H9 (cell line): ENCODE data around the gene ACTN2. TPM values are rescaled to one million over a fixed set of nuclear protein-coding genes. Genes with fewer than 3 reads are reported as not detected.

Source experiments
- DNase-seq: peaks from one replicate; pipeline ENCODE4 v3.0.0-alpha.2; 2017
- H2AFZ ChIP-seq: one replicate; pipeline ENCODE4 v1.6.1; 2013; ENCODE audit warnings: mild to moderate bottlenecking, low read length, control low read depth, moderate library complexity
- H2AK5ac ChIP-seq: 2 replicates; pipeline ENCODE4 v1.6.1; 2013; ENCODE audit warnings: low read length, control low read depth, mixed read lengths; ENCODE audit not compliant: insufficient read length
- H2BK120ac ChIP-seq: one replicate; pipeline ENCODE4 v1.6.1; 2013; ENCODE audit warnings: low read depth, mild to moderate bottlenecking, low read length, control low read depth, inconsistent platforms; ENCODE audit not compliant: poor library complexity, severe bottlenecking
- H2BK12ac ChIP-seq: 2 replicates; pipeline ENCODE4 v1.6.1; 2013; ENCODE audit warnings: low read length, control low read depth, mixed read lengths, low read depth; ENCODE audit not compliant: insufficient read length
- H2BK15ac ChIP-seq: 2 replicates; pipeline ENCODE4 v1.6.1; 2013; ENCODE audit warnings: low read depth, low read length, control low read depth
- H2BK20ac ChIP-seq: one replicate; pipeline ENCODE4 v1.6.1; 2013; ENCODE audit warnings: low read depth, mild to moderate bottlenecking, low read length, control low read depth, inconsistent platforms; ENCODE audit not compliant: poor library complexity, severe bottlenecking
- H2BK5ac ChIP-seq: 2 replicates; pipeline ENCODE4 v1.6.1; 2013; ENCODE audit warnings: low read length, control low read depth, mixed read lengths; ENCODE audit not compliant: insufficient read length
- H3K14ac ChIP-seq: 2 replicates; pipeline ENCODE4 v1.6.1; 2013; ENCODE audit warnings: low read length, control low read depth; ENCODE audit not compliant: insufficient read depth
- H3K18ac ChIP-seq: 2 replicates; pipeline ENCODE4 v1.6.1; 2013; ENCODE audit warnings: low read depth, mild to moderate bottlenecking, mixed read lengths, low read length, control low read depth; ENCODE audit not compliant: insufficient read length
- H3K23ac ChIP-seq: 2 replicates; pipeline ENCODE4 v1.6.1; 2013; ENCODE audit warnings: low read length, control low read depth, mixed read lengths, low read depth; ENCODE audit not compliant: insufficient read length
- H3K23me2 ChIP-seq: 2 replicates; pipeline ENCODE4 v1.6.1; 2013; ENCODE audit warnings: low read depth, mild to moderate bottlenecking, mixed read lengths, low read length, control low read depth; ENCODE audit not compliant: insufficient read length, poor library complexity, severe bottlenecking
- H3K27ac ChIP-seq: 2 replicates; pipeline ENCODE4 v1.5.1; 2013; ENCODE audit warnings: low read length, control low read depth, mixed read lengths, low read depth; ENCODE audit not compliant: insufficient read length
- H3K27me3 ChIP-seq: 2 replicates; pipeline ENCODE4 v1.6.1; 2013; ENCODE audit warnings: low read length, control low read depth, inconsistent platforms; ENCODE audit not compliant: insufficient read depth
- H3K4ac ChIP-seq: 2 replicates; pipeline ENCODE4 v1.6.1; 2013; ENCODE audit warnings: low read depth, mild to moderate bottlenecking, control low read depth, inconsistent platforms, low read length, moderate library complexity
- H3K4me1 ChIP-seq: 2 replicates; pipeline ENCODE4 v1.6.1; 2013; ENCODE audit warnings: low read length, control low read depth, inconsistent platforms; ENCODE audit not compliant: insufficient read depth
- H3K4me2 ChIP-seq: 2 replicates; pipeline ENCODE4 v1.6.1; 2013; ENCODE audit warnings: low read length, control low read depth, mixed read lengths; ENCODE audit not compliant: insufficient read length, insufficient read depth
- H3K56ac ChIP-seq: 2 replicates; pipeline ENCODE4 v1.6.1; 2013; ENCODE audit warnings: low read depth, mild to moderate bottlenecking, mixed read lengths, low read length, control low read depth; ENCODE audit not compliant: insufficient read length
- H3K79me1 ChIP-seq: 2 replicates; pipeline ENCODE4 v1.6.1; 2013; ENCODE audit warnings: low read depth, mild to moderate bottlenecking, moderate library complexity, low read length, control low read depth, inconsistent platforms; ENCODE audit not compliant: insufficient read depth, poor library complexity, severe bottlenecking
- H3K79me2 ChIP-seq: 2 replicates; pipeline ENCODE4 v1.6.1; 2013; ENCODE audit warnings: low read length, control low read depth, inconsistent platforms; ENCODE audit not compliant: insufficient read depth
- H3K9ac ChIP-seq: 2 replicates; pipeline ENCODE4 v1.6.1; 2013; ENCODE audit warnings: low read length, control low read depth, mixed read lengths; ENCODE audit not compliant: insufficient read length; ENCODE audit errors: extremely low read depth
- H3K9me3 ChIP-seq: one replicate; pipeline ENCODE4 v1.6.1; 2013; ENCODE audit warnings: low read depth, low read length, inconsistent platforms; ENCODE audit not compliant: control insufficient read depth
- H3T11ph ChIP-seq: one replicate; pipeline ENCODE4 v1.6.1; 2013; ENCODE audit warnings: mild to moderate bottlenecking, low read length, control low read depth, inconsistent platforms
- H4K20me1 ChIP-seq: one replicate; pipeline ENCODE4 v1.6.1; 2013; ENCODE audit not compliant: control insufficient read depth, insufficient read length, insufficient read depth
- H4K5ac ChIP-seq: 2 replicates; pipeline ENCODE4 v1.6.1; 2013; ENCODE audit warnings: low read depth, mild to moderate bottlenecking, mixed read lengths, low read length, control low read depth; ENCODE audit not compliant: insufficient read length
- H4K8ac ChIP-seq: replicated peaks from 2 replicates; pipeline ENCODE4 v1.6.1; 2013; ENCODE audit warnings: low read length, control low read depth, mixed read lengths, low read depth; ENCODE audit not compliant: insufficient read length
- H4K91ac ChIP-seq: 2 replicates; pipeline ENCODE4 v1.6.1; 2013; ENCODE audit warnings: low read depth, mild to moderate bottlenecking, moderate library complexity, mixed read lengths, low read length, control low read depth; ENCODE audit not compliant: insufficient read length
- H3K27ac Mint-ChIP-seq, 3 experiments: 2 replicates in 2 of 3; 3 replicates in 1 of 3; pipeline ENCODE4 v1.8.0; 2020 to 2021; ENCODE audit warnings: mixed read lengths in 3 of 3, mild to moderate bottlenecking in 1 of 3, moderate library complexity in 1 of 3
- H3K27me3 Mint-ChIP-seq: 2 replicates; pipeline ENCODE4 v1.8.0; 2021; ENCODE audit warnings: low read depth, mild to moderate bottlenecking, moderate library complexity, mixed read lengths
- H3K36me3 Mint-ChIP-seq, 3 experiments: 2 replicates in 2 of 3; 3 replicates in 1 of 3; pipeline ENCODE4 v1.8.0; 2020 to 2021; ENCODE audit warnings: low read depth in 3 of 3, mixed read lengths in 3 of 3; ENCODE audit not compliant: insufficient read depth in 1 of 3
- H3K4me1 Mint-ChIP-seq, 2 experiments: 2 replicates each; pipeline ENCODE4 v1.8.0; 2020; ENCODE audit warnings: mixed read lengths in 2 of 2
- H3K4me3 Mint-ChIP-seq, 2 experiments: 2 replicates in 1 of 2; 3 replicates in 1 of 2; pipeline ENCODE4 v1.8.0; 2020 to 2021; ENCODE audit warnings: mild to moderate bottlenecking in 2 of 2, mixed read lengths in 2 of 2, moderate library complexity in 1 of 2
- H3K9me3 Mint-ChIP-seq, 2 experiments: 2 replicates in 1 of 2; 3 replicates in 1 of 2; pipeline ENCODE4 v1.8.0; 2020; ENCODE audit warnings: mild to moderate bottlenecking in 2 of 2, mixed read lengths in 2 of 2, moderate library complexity in 1 of 2
- WGBS: extraction: QIAGEN DNeasy Blood & Tissue Kit; methylation state at CpG from one replicate; pipeline ENCODE4 v1.1.7; 2013; ENCODE audit warnings: missing lambda C conversion rate, low lambda C conversion rate, mixed read lengths; ENCODE audit not compliant: insufficient read length; ENCODE audit errors: extremely low coverage; 5-methylcytosine and 5-hydroxymethylcytosine counted together
- total RNA-seq: library from RNA; stranded (reverse); gene quantifications from 2 replicates; pipeline ENCODE4 v1.2.1, GENCODE V29; 2021
- TF ChIP-seq, protein P1 (sequence below): fragments of 200-600 bp; sonication (generic); conservative IDR thresholded peaks from 3 replicates; pipeline ENCODE4 v1.8.0; 2021; ENCODE audit warnings: antibody characterized with exemption, mild to moderate bottlenecking

Gene ACTN2
- total RNA-seq, 1 experiment from 2014 or later: 2.3 TPM

DNA sequence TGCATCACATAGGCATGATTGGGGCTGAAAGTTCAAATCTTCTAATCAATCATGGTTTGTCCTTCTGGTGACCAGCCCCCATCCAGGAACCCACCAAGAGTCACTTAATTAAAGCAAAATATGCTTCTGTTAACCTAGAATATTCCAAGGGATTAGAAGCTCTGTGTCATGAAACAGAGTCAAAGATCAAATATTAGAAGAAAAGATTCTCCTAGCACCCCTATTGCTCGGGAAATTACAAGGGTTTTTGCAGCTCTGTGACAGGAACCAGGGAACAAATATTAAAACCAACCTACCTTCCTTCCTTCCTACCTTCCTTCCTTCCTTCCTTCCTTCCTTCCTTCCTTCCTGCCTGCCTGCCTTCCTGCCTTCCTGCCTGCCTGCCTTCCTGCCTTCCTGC, 31.8 kb upstream of the ACTN2 start:
- Histone ChIP-seq H3K23ac (no peak overlapping the region), H3K79me2 (no peaks in the 10 kb centered on the region), H3K4ac (no peak overlapping the region), H2AK5ac (no peak overlapping the region), H3K23me2 (no peaks in the 10 kb centered on the region), H3K27me3 (no peaks in the 10 kb centered on the region), H2BK20ac (no peak overlapping the region), H3K4me1 (no peaks in the 10 kb centered on the region), H2BK15ac (no peak overlapping the region), H4K5ac (no peak overlapping the region), H3K56ac (no peak overlapping the region), H4K20me1 (no peaks in the 10 kb centered on the region), H2BK12ac (no peak overlapping the region), H2BK5ac (no peak overlapping the region), H4K8ac (no peak overlapping the region), H2AFZ (no peak overlapping the region), H3K4me2 (no peak overlapping the region), H3T11ph (no peak overlapping the region), H3K27ac (no peak overlapping the region), H4K91ac (no peak overlapping the region), H2BK120ac (no peak overlapping the region), H3K79me1 (no peaks in the 10 kb centered on the region), H3K14ac (no peak overlapping the region), H3K9ac (no peak overlapping the region), H3K9me3 (no peaks in the 10 kb centered on the region), H3K18ac (no peak overlapping the region)
- Mint-ChIP-seq H3K36me3 (no peaks in the 10 kb centered on the region), H3K4me3 (no peak overlapping the region), H3K9me3 (no peaks in the 10 kb centered on the region), H3K27ac (no peak overlapping the region), H3K4me1 (peaks cover 2% of the 10 kb centered on the region in 2 experiments), H3K27me3 (peaks cover 3% of the 10 kb centered on the region; the same call in 1 of the 2 replicates)
- WGBS: no CpG with 5 or more reads among the region's 1 CpG
- DNase-seq: no peak
- TF ChIP-seq, protein P1, sequence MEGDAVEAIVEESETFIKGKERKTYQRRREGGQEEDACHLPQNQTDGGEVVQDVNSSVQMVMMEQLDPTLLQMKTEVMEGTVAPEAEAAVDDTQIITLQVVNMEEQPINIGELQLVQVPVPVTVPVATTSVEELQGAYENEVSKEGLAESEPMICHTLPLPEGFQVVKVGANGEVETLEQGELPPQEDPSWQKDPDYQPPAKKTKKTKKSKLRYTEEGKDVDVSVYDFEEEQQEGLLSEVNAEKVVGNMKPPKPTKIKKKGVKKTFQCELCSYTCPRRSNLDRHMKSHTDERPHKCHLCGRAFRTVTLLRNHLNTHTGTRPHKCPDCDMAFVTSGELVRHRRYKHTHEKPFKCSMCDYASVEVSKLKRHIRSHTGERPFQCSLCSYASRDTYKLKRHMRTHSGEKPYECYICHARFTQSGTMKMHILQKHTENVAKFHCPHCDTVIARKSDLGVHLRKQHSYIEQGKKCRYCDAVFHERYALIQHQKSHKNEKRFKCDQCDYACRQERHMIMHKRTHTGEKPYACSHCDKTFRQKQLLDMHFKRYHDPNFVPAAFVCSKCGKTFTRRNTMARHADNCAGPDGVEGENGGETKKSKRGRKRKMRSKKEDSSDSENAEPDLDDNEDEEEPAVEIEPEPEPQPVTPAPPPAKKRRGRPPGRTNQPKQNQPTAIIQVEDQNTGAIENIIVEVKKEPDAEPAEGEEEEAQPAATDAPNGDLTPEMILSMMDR: no peak
